OCI-LY1 (cell line): ENCODE measurements around the gene TMEM179.

Experiments
- EZH2 ChIP-seq: fragments of 200-600 bp; sonication (generic), shearing (Covaris generic); IDR thresholded peaks from 2 replicates; pipeline ENCODE4 v1.8.0; 2017; ENCODE audit warnings: borderline replicate concordance, mixed run types, mild to moderate bottlenecking, antibody characterized with exemption, low read length, moderate library complexity, mixed read lengths
- TF ChIP-seq, protein P1 (sequence below): fragments of 200-600 bp; sonication (generic), shearing (Covaris generic); IDR thresholded peaks from 2 replicates; pipeline ENCODE4 v1.5.1; 2017; ENCODE audit warnings: mild to moderate bottlenecking, antibody characterized with exemption, low read length, moderate library complexity, mixed read lengths

DNA sequence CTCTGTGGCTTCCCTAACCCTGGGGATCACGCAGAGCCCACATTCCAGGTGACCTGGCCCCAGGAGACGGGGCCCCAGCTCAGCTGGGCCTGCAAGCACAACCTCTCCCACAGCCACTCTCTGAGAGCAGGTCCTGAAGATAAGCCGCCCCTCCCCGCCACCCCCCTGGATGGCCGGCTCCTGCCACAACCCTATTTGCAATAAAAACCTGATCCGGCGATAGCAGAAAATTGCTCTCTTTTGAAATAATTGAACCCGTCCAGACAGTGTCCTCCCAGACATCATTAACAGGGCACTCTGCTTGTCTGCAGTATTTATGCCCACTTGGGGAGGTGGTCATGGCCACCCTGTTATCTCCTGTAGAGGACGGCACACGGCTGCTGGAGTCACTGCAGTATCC lies 20.0 kb downstream of the TMEM179 start:
- no peak for TF ChIP-seq EZH2
- TF ChIP-seq, protein P1, sequence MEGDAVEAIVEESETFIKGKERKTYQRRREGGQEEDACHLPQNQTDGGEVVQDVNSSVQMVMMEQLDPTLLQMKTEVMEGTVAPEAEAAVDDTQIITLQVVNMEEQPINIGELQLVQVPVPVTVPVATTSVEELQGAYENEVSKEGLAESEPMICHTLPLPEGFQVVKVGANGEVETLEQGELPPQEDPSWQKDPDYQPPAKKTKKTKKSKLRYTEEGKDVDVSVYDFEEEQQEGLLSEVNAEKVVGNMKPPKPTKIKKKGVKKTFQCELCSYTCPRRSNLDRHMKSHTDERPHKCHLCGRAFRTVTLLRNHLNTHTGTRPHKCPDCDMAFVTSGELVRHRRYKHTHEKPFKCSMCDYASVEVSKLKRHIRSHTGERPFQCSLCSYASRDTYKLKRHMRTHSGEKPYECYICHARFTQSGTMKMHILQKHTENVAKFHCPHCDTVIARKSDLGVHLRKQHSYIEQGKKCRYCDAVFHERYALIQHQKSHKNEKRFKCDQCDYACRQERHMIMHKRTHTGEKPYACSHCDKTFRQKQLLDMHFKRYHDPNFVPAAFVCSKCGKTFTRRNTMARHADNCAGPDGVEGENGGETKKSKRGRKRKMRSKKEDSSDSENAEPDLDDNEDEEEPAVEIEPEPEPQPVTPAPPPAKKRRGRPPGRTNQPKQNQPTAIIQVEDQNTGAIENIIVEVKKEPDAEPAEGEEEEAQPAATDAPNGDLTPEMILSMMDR: no peak
